AG04450 (cell line): ENCODE results near the gene CCDC169. TPM values are rescaled to one million over a fixed set of nuclear protein-coding genes. Genes with fewer than 3 reads are reported as not detected.

ENCODE experiments used
- CTCF ChIA-PET: fragments of 300-600, 350-600 bp; formaldehyde crosslinking; extraction: SDS; loops from one replicate; lab custom pipeline; 2022; ENCODE audit warnings: antibody characterized with exemption, inconsistent platforms; lab: Charles Lee
- POLR2A ChIA-PET: fragments of 350-600 bp; formaldehyde crosslinking; extraction: SDS; loops from one replicate; lab custom pipeline; 2021; ENCODE audit warnings: antibody characterized with exemption, inconsistent platforms; lab: Yijun Ruan, JAX
- DNase-seq: peaks from one replicate; pipeline ENCODE4 v3.0.0-alpha.2; 2011; ENCODE audit warnings: low read depth, low spot score
- H3K27ac ChIP-seq: one replicate; pipeline ENCODE4 v1.5.1; 2012; ENCODE audit warnings: low read depth, low read length, control low read depth
- H3K27me3 ChIP-seq: one replicate; pipeline ENCODE4 v1.6.0; 2012; ENCODE audit warnings: low read length; ENCODE audit not compliant: control insufficient read depth, insufficient read depth
- H3K4me3 ChIP-seq: 2 replicates; pipeline ENCODE4 v1.5.1; 2011; ENCODE audit warnings: mild to moderate bottlenecking, low read depth, low read length, control low read depth
- H3K9me3 ChIP-seq: 2 replicates; pipeline ENCODE4 v1.5.1; 2012; ENCODE audit warnings: low read length; ENCODE audit not compliant: control insufficient read depth, insufficient read depth
- CTCF ChIP-seq: IDR thresholded peaks from 2 replicates; pipeline ENCODE4 v1.5.1; 2011; ENCODE audit warnings: low read depth, low read length, control low read depth, inconsistent platforms
- polyA plus RNA-seq: library from polyadenylated mRNA; depleted of rRNA; stranded (reverse); fragments of >200 nt; gene quantifications from 2 replicates; pipeline ENCODE4 v1.2.3, GENCODE V29; 2011

CCDC169 gene
- polyA plus RNA-seq, 1 experiment = 2.2 TPM

GRCh38 chr13:36282821-36283432, 14.7 kb downstream of the CCDC169 start:
- Histone ChIP-seq H3K27me3 (no peaks in the 10 kb centered on the region), H3K27ac (no peak overlapping the region), H3K4me3 (no peak overlapping the region), H3K9me3 (peaks cover 1% of the 10 kb centered on the region)
- DNase-seq = peak; percentile 4
- peak; percentile 88 for TF ChIP-seq CTCF
- ChIA-PET CTCF (interaction anchor here (0.6 to 6.3 kb wide), 53 partner anchors 9 to 788 kb away, joined by 3 to 108 read pairs (median 4); partner anchors contain the start of genes CCDC169 and SPART), POLR2A (no interaction called here)

DNA sequence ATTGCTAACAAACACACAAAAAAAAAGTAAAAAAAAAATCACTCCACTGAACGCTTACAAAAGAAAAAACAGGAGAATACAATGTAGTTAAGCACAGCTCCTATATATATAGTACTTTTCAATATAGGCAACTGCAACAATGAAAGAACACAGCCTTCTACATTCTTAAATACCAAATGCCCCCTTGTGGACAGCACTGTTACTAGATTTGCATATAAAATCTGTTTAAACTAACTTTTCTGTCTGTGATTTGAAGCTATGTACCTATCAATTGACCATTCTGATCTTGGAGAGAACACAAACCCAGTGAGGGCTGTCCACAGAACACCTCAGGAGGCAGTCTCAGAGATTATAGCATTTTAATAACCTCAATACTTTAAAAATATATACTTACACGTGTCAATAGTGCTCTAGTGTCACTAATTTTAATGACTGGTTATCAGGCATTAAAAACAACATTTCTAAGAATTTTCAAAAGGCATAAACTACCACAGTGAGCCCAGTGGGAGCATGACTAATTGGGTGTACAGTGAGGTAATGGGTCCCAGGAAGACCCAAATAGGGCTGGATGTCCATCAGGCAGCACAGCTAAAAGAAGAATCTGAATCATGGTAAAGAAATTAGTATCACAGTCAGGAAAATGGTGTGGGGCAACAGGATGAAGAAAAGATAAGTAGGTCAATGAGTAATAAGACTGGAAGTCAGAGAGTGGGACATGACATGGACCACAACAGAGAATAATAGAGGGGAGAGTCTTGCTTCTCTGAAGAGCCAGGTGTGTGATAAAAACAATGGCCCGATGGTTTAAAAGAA, 22.2 kb downstream of the CCDC169 start:
- no peaks in the 10 kb centered on the region for H3K9me3 ChIP-seq
- H3K4me3 ChIP-seq = no peak overlapping the region
- no peaks in the 10 kb centered on the region for H3K27me3 ChIP-seq
- ChIA-PET CTCF (interaction anchor here (0.6 to 9.0 kb wide), 32 partner anchors 8 to 469 kb away, joined by 3 to 378 read pairs (median 4); no protein-coding TSS in a partner anchor), POLR2A (interaction anchor here (1.2 kb wide), 1 partner anchor 296 kb away, joined by 5 read pairs; no protein-coding TSS in a partner anchor)
- TF ChIP-seq CTCF = peak; percentile 68
- peak; percentile 34 for DNase-seq
- no peak overlapping the region for H3K27ac ChIP-seq

DNA sequence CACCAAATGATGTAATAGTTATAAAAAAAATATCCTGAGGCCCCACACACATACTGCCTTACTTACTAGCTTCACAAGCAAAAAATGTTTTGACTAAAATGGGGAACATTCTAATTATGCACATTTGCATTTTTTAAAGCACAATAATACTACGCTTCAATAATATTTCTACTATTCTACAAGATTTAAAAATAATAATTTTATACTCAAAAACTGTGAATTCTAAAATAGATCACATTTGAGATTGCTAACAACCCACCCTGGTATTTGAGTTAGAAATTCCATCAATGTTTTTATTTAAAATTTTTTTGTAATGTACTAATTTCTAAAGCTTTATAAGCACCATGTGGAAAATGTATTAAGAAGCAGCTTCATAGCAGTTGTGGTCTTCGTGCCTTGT, 24.2 kb downstream of the CCDC169 start:
- no peaks in the 10 kb centered on the region for H3K27me3 ChIP-seq
- ChIA-PET CTCF (interaction anchor here (0.7 to 9.0 kb wide), 6 partner anchors 10 to 519 kb away, joined by 3 to 378 read pairs (median 10); no protein-coding TSS in a partner anchor), POLR2A (no interaction called here)
- no peak overlapping the region for H3K27ac ChIP-seq
- H3K9me3 ChIP-seq = no peaks in the 10 kb centered on the region
- no peak for TF ChIP-seq CTCF
- no peak overlapping the region for H3K4me3 ChIP-seq
- no peak for DNase-seq

DNA sequence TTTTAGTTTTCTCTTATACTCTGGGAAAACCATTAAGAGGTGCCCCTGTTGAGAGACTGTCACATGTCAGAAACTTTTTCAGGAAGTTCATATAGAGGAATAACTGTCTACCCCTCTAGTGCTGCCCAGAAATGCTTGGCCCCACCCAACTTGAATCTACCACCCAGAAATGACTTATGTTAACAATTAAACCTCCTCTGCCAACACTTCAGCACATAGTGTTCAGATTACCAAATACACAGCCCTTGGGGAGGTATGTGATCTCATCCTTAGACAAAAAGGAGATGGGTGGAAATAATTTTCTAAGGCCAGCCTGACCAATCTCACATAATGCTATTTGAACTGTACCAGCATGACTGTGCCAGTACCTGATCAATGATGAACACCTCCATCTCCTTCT, 35.6 kb downstream of the CCDC169 start:
- H3K27ac ChIP-seq = no peak overlapping the region
- TF ChIP-seq CTCF = no peak
- ChIA-PET CTCF (no interaction called here), POLR2A (no interaction called here)
- no peaks in the 10 kb centered on the region for H3K27me3 ChIP-seq
- DNase-seq = no peak
- H3K9me3 ChIP-seq = no peaks in the 10 kb centered on the region; the same call in 1 of the 2 replicates
- no peak overlapping the region for H3K4me3 ChIP-seq
